Thyroid gland (tissue), 4 donors: ENCODE measurements around the gene S100A12.

Experiments
- POLR2A ChIP-seq, 2 donors: fragments of 450-650 bp; IDR thresholded peaks; one replicate each; pipeline ENCODE4 v1.6.1; 2017; ENCODE audit warnings: antibody characterized with exemption in 2 of 2, mild to moderate bottlenecking in 2 of 2, moderate library complexity in 1 of 2
- TF ChIP-seq, protein P1 (sequence below), 6 experiments: fragments of 200-600 bp in 3 of 6; fragments of 450-650 bp in 3 of 6; sonication (generic) in 3 of 6; IDR thresholded peaks; one replicate each; pipeline ENCODE4 v1.5.1; 2016 to 2019; ENCODE audit warnings: antibody characterized with exemption in 6 of 6, mild to moderate bottlenecking in 2 of 6, inconsistent platforms in 1 of 6, moderate library complexity in 1 of 6

- TF ChIP-seq POLR2A (IDR thresholded peaks at IDR 0.05): no peak
- TF ChIP-seq, protein P1, sequence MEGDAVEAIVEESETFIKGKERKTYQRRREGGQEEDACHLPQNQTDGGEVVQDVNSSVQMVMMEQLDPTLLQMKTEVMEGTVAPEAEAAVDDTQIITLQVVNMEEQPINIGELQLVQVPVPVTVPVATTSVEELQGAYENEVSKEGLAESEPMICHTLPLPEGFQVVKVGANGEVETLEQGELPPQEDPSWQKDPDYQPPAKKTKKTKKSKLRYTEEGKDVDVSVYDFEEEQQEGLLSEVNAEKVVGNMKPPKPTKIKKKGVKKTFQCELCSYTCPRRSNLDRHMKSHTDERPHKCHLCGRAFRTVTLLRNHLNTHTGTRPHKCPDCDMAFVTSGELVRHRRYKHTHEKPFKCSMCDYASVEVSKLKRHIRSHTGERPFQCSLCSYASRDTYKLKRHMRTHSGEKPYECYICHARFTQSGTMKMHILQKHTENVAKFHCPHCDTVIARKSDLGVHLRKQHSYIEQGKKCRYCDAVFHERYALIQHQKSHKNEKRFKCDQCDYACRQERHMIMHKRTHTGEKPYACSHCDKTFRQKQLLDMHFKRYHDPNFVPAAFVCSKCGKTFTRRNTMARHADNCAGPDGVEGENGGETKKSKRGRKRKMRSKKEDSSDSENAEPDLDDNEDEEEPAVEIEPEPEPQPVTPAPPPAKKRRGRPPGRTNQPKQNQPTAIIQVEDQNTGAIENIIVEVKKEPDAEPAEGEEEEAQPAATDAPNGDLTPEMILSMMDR (IDR thresholded peaks at IDR 0.05): no peak
Measured at GRCh38 chr1:153395136-153395685, 19.8 kb upstream of the S100A12 start.
